Adipocyte (in vitro differentiated cells): ENCODE measurements around the gene SBF1.

Experiments
- DNase-seq: peaks from one replicate; pipeline ENCODE4 v3.0.0-alpha.2; 2015; ENCODE audit warnings: low read depth
- H3K27me3 ChIP-seq: replicated peaks from 2 replicates; pipeline ENCODE4 v1.7.0; 2013; ENCODE audit warnings: mild to moderate bottlenecking, low read length, moderate library complexity; ENCODE audit not compliant: control insufficient read depth, insufficient read depth
- H3K36me3 ChIP-seq: 2 replicates; pipeline ENCODE4 v1.7.0; 2013; ENCODE audit warnings: low read length, mild to moderate bottlenecking, moderate library complexity; ENCODE audit not compliant: control insufficient read depth, insufficient read depth, severe bottlenecking
- H3K4me1 ChIP-seq: 2 replicates; pipeline ENCODE4 v1.7.0; 2013; ENCODE audit warnings: mild to moderate bottlenecking, low read length, moderate library complexity; ENCODE audit not compliant: control insufficient read depth, insufficient read depth
- H3K4me3 ChIP-seq: 2 replicates; pipeline ENCODE4 v1.7.0; 2013; ENCODE audit warnings: mild to moderate bottlenecking, low read length, moderate library complexity
- H3K9ac ChIP-seq: 2 replicates; pipeline ENCODE4 v1.7.0; 2013; ENCODE audit warnings: mild to moderate bottlenecking, low read length, moderate library complexity
- H3K9me3 ChIP-seq: 2 replicates; pipeline ENCODE4 v1.7.0; 2013; ENCODE audit warnings: mild to moderate bottlenecking, low read length, moderate library complexity; ENCODE audit not compliant: control insufficient read depth

The SBF1 gene

DNA sequence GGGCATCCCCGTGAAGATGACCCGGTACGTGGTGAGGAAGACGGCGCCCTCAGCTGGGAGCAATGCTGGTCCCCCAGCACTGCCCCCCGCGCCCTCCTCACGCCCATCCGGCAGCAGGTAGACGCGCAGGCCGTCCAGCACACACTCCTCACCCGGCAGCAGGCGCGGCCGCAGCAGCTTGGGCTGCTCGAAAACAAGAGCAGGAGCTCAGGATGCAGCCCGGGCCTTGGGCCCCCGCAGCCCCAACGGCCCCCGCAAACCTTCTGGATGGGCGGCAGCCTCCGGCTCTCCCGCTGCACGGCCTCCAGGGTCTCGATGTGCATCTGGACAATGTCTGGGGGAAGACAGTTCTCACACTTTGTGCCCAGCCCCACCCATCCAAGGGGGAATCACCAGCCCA lies 13.3 kb downstream of the SBF1 start:
- peaks cover 95% of the 10 kb centered on the region for H3K36me3 ChIP-seq

DNA sequence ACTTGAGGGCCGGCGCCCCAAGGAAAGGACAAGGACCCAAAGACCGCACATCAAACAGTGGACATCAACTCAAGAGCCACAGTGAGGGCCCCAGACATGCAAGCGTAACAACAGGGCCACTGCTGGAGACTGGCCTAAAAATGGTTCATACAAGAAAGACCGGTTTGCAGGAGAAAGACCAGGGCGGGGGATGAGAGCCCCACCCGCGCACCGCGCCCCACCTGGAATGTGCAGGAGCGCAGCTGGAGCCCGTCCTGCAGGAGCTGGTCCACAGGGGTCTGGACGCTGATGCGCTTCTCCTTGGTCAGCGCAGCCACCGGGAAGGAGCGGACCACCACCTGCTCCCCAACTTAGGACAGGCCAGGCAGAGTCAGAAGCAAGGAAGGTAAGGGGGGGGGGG lies 13.9 kb downstream of the SBF1 start:
- H3K27me3 ChIP-seq: no peaks in the 10 kb centered on the region
- peaks cover 92% of the 10 kb centered on the region for H3K36me3 ChIP-seq
- DNase-seq: no peak
- no peak overlapping the region for H3K4me3 ChIP-seq
- H3K9ac ChIP-seq: no peak overlapping the region
- no peaks in the 10 kb centered on the region for H3K4me1 ChIP-seq
- H3K9me3 ChIP-seq: no peaks in the 10 kb centered on the region

More for the DNA sequence above, 13.3 kb downstream of the SBF1 start:
- no peak overlapping the region for H3K4me3 ChIP-seq
- no peak overlapping the region for H3K9ac ChIP-seq
- no peaks in the 10 kb centered on the region for H3K27me3 ChIP-seq
- no peak for DNase-seq
- H3K4me1 ChIP-seq: no peaks in the 10 kb centered on the region
- H3K9me3 ChIP-seq: no peaks in the 10 kb centered on the region

DNA sequence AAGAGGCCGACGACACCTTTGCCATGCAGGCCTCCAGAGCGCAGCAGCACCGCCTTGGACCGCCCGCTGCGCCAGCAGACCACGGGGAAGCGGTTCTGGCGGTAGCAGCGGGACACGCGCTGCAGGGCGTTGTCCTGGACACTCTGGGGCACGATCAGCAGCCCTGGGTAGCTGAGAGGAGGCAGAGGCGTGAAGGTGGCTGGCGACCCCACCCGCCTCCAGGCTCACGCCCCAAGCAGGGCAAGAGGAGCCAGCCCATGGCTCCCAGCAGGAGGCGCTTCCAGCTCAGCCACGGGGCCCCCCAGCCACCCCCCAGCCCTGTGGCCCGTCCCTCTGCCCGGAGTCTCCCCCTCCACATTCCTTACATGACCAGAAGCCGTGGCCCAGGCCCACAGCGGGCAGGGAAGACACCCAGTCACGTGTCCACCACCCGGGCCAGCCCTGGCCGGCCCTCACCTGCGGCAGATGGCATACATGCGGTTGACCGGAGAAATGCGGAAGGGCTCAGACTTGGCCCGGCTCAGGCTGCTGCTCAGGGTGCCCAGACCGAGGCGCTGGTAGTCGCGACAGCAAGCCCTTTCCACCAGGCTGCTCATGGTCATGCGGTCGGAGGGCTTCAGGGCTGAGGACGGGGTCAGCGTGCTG lies 15.2 kb downstream of the SBF1 start:
- no peak overlapping the region for H3K4me3 ChIP-seq
- no peak for DNase-seq
- H3K9me3 ChIP-seq: no peaks in the 10 kb centered on the region
- no peaks in the 10 kb centered on the region for H3K27me3 ChIP-seq
- H3K4me1 ChIP-seq: no peaks in the 10 kb centered on the region
- H3K36me3 ChIP-seq: peaks cover 91% of the 10 kb centered on the region
- no peak overlapping the region for H3K9ac ChIP-seq

DNA sequence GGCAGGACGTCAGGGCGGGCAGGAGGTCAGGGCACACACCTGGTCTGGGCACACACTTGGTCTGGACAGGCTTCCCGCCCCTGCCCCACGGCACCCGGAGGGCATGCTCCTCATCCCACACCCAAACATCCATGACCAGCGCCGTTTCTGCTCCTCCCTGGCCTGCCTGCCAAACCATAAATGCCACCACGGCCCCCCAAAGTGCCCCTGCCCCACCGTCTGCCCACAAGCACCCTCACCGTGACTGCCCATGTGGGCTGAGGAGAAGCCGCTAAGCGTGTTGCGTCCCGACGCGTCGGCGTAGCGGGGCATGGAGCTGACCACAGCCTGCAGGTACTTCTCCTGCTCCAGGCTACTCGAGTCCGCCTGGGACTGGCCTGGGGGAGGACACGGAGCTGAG lies 15.8 kb downstream of the SBF1 start:
- peaks cover 91% of the 10 kb centered on the region for H3K36me3 ChIP-seq
- H3K4me1 ChIP-seq: no peaks in the 10 kb centered on the region
- H3K9ac ChIP-seq: no peak overlapping the region
- no peak overlapping the region for H3K4me3 ChIP-seq
- no peaks in the 10 kb centered on the region for H3K9me3 ChIP-seq
- DNase-seq: no peak
- H3K27me3 ChIP-seq: no peaks in the 10 kb centered on the region

DNA sequence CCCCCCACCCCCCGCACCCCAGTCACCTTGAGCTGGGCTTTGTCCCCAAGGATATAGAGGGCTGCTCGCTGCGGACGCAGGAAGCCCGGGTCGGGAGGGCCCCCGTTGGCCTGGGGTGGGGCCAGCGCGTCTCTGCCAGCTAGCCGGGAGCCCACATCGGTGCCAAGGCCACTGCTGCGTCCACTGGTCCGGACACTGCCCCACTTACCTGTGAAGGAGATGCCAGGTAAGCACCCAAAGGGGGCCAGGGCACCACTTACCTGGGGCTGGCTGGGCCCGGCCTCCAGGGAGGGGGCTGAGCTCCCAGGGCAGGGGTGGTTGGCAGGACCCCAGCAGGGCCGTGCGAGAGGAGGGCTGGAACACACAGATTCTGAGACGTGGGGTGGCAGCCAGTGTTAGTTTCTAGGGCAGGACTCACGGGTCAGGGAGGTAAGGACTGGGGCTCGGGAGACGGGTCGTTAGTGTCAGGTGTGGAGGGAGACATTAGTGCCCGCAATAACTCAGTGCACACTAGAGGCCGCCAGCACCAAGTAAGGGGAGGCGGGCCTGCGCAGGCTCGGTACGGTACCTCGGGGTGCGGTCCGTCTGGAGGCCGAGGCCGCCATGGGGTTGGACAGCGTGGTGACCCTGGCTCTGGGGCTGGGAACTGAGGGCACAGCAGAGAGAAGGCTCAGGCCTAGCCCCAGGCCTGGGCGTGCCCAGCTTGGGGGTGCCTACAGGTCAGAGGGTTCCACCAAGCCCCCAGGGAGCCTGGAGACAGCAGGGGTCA lies 18.2 kb downstream of the SBF1 start:
- Histone ChIP-seq H3K4me3 (no peak overlapping the region), H3K9me3 (no peaks in the 10 kb centered on the region), H3K36me3 (peaks cover 76% of the 10 kb centered on the region), H3K4me1 (no peaks in the 10 kb centered on the region), H3K27me3 (no peaks in the 10 kb centered on the region), H3K9ac (no peak overlapping the region)
- DNase-seq: no peak

DNA sequence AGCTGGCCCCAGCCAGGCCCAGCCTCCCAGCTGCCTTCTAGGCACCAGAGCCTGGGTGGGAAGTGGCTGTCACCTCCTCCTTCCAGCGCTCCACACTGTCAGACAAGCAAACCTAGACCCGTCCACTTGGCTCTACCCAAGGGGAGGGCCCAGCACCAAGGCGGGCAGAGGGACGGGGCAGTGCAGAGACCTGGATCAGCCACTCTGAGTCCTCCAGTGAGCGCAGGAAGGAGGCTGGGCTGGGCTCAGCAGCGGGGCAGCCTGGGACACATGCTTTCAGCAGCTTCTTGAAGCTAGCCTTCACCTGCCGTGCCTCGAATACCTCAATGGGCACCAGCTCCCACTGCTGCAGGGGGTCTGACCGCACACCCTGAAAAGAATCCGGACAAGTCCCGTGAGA lies 18.8 kb downstream of the SBF1 start:
- no peak for DNase-seq
- Histone ChIP-seq H3K9me3 (no peaks in the 10 kb centered on the region), H3K36me3 (peaks cover 70% of the 10 kb centered on the region), H3K9ac (no peak overlapping the region), H3K4me3 (no peak overlapping the region), H3K27me3 (no peaks in the 10 kb centered on the region), H3K4me1 (no peaks in the 10 kb centered on the region)

DNA sequence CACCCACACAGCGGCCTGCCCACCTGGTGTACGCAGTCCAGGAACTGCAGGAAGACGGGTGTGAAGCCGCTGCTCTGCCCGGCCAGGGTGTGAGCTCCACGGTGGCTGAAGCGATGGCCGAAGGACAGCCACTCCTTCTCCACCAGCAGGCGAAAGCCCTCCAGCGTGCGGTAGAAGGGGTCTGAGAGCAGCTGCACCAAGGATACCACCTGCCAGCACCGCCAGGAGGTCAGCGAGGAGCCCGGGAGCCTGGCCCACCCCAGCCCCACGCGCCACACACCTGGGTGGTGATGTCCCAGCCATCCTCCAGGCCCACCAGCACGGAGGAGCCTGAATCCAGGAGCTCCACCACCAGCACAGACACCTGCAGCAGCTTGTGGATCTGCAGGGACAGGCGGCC lies 19.6 kb downstream of the SBF1 start:
- Histone ChIP-seq H3K9ac (no peak overlapping the region), H3K27me3 (no peaks in the 10 kb centered on the region), H3K4me1 (no peaks in the 10 kb centered on the region), H3K4me3 (no peak overlapping the region), H3K36me3 (peaks cover 69% of the 10 kb centered on the region), H3K9me3 (no peaks in the 10 kb centered on the region)
- no peak for DNase-seq

DNA sequence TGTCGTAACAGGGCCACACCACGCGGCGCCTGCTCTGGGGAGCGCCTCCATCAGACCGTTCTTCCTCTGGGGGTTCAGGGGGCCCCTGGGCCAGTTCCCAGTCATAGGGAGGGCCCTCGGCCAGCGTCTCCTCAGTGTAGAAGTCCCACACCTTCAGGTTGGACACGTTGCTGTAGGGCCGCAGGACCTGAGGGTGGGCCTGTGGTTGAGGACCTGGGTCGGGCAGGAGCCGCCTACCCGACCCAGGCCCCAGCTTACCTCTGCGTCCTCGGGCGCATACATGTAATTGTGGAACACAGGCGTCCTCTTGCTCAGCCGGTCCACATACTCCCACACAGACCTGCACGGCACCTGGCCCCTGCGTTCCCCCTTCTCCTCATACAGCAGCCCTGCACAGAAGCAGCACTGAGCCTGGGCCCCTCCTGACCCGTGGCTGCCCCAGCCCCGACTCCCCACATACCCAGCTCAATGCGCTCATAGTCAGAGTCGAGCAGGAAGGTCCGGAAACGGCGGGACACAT lies 20.2 kb downstream of the SBF1 start:
- no peak overlapping the region for H3K4me3 ChIP-seq

DNA sequence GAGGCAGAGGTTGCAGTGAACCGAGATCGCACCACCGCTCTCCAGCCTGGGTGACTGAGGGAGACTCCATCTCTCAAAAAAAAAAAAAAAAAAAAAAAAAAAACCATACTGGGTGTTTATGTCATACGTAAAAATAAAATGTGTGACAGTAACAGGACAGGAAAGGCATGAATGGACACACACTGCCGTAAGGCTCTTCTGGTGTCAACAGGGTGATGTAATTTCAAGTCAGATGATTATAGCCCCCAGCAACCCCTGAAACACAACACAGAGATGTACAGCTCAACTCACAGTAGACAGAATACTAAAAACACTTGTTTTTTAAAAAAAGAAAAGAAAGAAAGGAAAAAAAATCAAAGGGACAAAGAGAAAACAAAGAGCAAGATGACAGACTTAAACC lies 22.2 kb downstream of the SBF1 start:
- no peak for DNase-seq
- no peak overlapping the region for H3K9ac ChIP-seq
- no peaks in the 10 kb centered on the region for H3K9me3 ChIP-seq
- H3K27me3 ChIP-seq: no peaks in the 10 kb centered on the region
- H3K36me3 ChIP-seq: peaks cover 69% of the 10 kb centered on the region
- no peak overlapping the region for H3K4me3 ChIP-seq
- no peaks in the 10 kb centered on the region for H3K4me1 ChIP-seq

More for the DNA sequence above, 20.2 kb downstream of the SBF1 start:
- H3K4me1 ChIP-seq: no peaks in the 10 kb centered on the region
- H3K36me3 ChIP-seq: peaks cover 68% of the 10 kb centered on the region
- H3K9ac ChIP-seq: no peak overlapping the region
- no peak for DNase-seq
- no peaks in the 10 kb centered on the region for H3K9me3 ChIP-seq
- H3K27me3 ChIP-seq: no peaks in the 10 kb centered on the region

DNA sequence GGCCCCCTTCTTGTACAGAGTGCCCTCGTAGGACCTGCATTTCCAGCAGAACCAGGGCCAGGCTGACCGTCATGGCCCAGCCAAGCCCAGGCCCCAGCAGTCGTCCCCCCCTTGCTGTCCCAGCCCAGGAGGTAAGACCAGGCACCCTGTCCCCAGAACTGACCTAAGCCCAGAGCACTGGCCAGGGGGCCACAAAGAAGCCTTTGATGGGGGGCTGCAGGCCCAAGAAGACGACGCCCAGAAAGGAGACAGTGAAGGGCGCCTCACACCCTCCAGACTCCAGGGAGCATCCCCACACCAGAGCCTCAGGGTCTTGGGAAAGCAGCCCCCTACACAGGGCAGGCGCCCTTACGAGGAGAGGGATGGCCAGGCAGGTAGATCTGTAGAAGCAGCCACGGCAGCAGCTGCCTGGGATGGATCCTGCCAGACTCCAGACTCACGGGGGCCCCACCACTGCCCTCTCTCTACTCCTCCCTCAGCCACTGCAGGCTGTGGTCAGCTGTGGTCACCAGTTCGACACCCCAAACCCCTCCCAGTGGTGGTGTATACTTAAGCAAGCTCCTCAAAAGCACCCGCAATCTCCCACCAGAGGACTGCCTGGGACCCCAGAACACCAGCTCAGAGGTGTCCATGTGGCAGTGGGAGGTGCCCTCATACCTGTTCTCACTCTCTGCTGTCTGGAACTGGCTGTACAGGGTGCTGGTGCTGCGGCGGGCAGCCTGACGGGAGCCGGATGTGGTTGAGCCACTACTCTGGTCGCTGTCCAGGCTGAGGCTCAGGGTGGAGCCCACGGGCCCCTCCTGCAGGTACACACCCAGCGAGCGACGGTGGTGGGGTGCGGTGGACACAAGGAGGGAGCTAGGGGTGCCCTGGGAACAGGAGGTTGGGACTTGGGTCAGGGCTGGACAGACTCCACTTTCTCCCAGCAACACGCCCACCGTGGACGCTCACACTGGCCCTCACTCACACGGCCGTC lies 27.0 kb downstream of the SBF1 start:
- H3K4me3 ChIP-seq: no peak overlapping the region
- H3K9ac ChIP-seq: no peak overlapping the region
- peaks cover 50% of the 10 kb centered on the region for H3K36me3 ChIP-seq
- DNase-seq: no peak
- H3K9me3 ChIP-seq: no peaks in the 10 kb centered on the region
- no peaks in the 10 kb centered on the region for H3K27me3 ChIP-seq
- peaks cover 21% of the 10 kb centered on the region for H3K4me1 ChIP-seq
